ENCODE results near the gene COL26A1. TPM values are rescaled to one million over a fixed set of nuclear protein-coding genes. Genes with fewer than 3 reads are reported as not detected.
A peak's percentile ranks its signal among the peaks of the same experiment; 100 is the strongest.
"Not testable (repeated sequence)": the region's sequence is repeated elsewhere in the genome, so short reads cannot be mapped to it uniquely, and the experiment has no call there.

Gene COL26A1
- total RNA-seq, 2 donors from 2014 or later = 3.8 to 10.3 TPM

DNA sequence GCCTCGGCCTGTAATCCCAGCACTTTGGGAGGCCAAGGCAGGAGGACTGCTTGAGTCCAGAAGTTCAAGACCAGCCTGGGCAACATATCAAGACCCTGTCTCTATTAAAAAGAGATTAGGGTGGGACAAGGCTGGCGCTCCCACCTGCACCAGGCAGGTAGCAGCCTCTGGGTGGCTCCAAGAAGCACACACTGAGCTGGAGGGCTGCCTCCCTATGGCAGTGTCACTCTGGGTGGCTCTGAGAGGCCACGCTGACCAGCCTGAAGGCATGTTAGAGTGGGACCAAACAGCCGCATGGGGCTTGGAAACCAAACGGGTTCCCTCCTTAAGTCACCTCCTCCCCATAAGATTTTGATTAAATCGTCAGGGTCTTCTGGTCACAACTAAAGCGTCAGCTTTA lies 19.8 kb upstream of the COL26A1 start:
- Histone ChIP-seq H3K36me3 (no peaks in the 10 kb centered on the region), H3K9me3 (no peaks in the 10 kb centered on the region), H3K27me3 (replicated peaks; ENCODE audit: insufficient read depth) (no peaks in the 10 kb centered on the region), H3K27ac (no peak overlapping the region), H3K4me1 (replicated peaks) (no peaks in the 10 kb centered on the region), H3K4me3 (no peak overlapping the region)
- DNase-seq (ENCODE audit: low spot score) = no peak
- TF ChIP-seq POLR2AphosphoS5 (IDR thresholded peaks at IDR 0.05) (no peak), POLR2A (IDR thresholded peaks at IDR 0.05) (no peak), CTCF (IDR thresholded peaks at IDR 0.05) (no peak)
- 78% methylated on average over 7 of the region's 7 CpGs for WGBS
- intact Hi-C loops (cut with DNase I) = no loop called here

DNA sequence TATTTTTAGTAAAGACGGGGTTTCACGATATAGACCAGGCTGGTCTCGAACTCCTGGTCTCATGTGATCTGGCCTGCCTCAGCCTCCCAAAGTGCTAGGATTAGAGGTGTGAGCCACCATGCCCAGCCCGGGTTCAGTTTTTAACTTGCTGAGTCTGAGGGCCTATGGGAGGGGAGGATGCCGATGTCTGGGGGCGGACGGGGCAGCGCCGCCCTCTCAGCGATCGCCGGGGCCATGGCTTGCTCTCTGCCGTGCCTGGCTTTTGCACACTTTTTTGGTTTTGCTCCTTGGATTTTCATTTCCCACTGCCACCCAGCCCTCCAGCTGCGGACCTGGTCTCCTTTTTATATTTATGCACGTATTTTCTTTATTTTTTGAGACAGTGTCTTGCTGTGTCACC lies 15.2 kb upstream of the COL26A1 start:
- no peak overlapping the region for H3K4me3 ChIP-seq
- DNase-seq (ENCODE audit: low spot score) = no peak
- H3K9me3 ChIP-seq = no peaks in the 10 kb centered on the region
- no peaks in the 10 kb centered on the region for H3K27me3 ChIP-seq (replicated peaks; ENCODE audit: insufficient read depth)
- H3K27ac ChIP-seq = no peak overlapping the region
- H3K36me3 ChIP-seq = no peaks in the 10 kb centered on the region
- no peaks in the 10 kb centered on the region for H3K4me1 ChIP-seq (replicated peaks)
- intact Hi-C loops (cut with DNase I) = no loop called here
- 91% methylated on average over 15 of the region's 15 CpGs for WGBS
- TF ChIP-seq POLR2A (IDR thresholded peaks at IDR 0.05) = no peak
- no peak for TF ChIP-seq POLR2AphosphoS5 (IDR thresholded peaks at IDR 0.05)
- TF ChIP-seq CTCF (IDR thresholded peaks at IDR 0.05) = no peak

GRCh38 chr7:101348456-101349067 lies 14.1 kb upstream of the COL26A1 start:
- intact Hi-C loops (cut with DNase I); H3K9me3 ChIP-seq; DNase-seq (ENCODE audit: low spot score); H3K27me3 ChIP-seq (replicated peaks; ENCODE audit: insufficient read depth); H3K4me3 ChIP-seq; H3K27ac ChIP-seq; H3K36me3 ChIP-seq; H3K4me1 ChIP-seq (replicated peaks): not testable (repeated sequence)
- 91% methylated on average over 31 of the region's 32 CpGs for WGBS

DNA sequence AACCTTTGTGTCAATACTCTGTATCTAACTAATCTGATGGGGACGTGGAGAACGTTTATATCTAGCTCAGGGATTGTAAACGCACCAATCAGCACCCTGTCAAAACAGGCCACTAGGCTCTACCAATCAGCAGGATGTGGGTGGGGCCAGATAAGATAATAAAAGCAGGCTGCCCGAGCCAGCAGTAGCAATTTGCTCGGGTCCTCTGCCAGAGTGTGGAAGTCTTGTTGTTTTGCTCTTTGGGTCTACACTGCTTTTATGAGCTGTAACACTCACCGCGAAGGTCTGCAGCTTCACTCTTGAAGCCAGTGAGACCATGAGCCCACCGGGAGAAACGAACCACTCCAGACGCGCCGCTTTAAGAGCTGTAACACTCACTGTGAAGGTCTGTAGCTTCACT lies 13.4 kb upstream of the COL26A1 start:
- H3K36me3 ChIP-seq; H3K9me3 ChIP-seq; H3K27me3 ChIP-seq (replicated peaks; ENCODE audit: insufficient read depth); intact Hi-C loops (cut with DNase I); H3K4me1 ChIP-seq (replicated peaks); DNase-seq (ENCODE audit: low spot score); H3K4me3 ChIP-seq; H3K27ac ChIP-seq: not testable (repeated sequence)
- WGBS = 76% methylated on average over 12 of the region's 12 CpGs

DNA sequence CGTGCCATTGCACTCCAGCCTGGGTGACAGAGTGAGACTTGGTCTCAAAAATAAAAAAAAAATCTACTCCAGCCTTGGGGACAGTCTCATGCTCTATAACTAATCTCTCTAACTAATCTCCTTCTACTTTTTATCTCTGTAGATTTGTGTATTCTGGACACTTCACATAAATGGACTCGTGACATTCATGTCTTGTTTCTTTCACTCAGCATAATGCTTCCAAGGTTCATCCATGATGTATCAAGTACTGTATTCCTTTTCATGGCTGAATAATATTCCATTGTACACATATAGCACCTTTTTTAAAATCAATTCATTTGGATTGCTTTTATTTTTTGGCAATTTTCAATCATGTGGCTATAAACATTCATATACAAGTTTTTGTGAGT lies 9.8 kb upstream of the COL26A1 start:
- H3K4me3 ChIP-seq = no peak overlapping the region
- TF ChIP-seq POLR2A (IDR thresholded peaks at IDR 0.05) (no peak), POLR2AphosphoS5 (IDR thresholded peaks at IDR 0.05) (no peak), CTCF (IDR thresholded peaks at IDR 0.05) (no peak)
- 81% methylated on average over 2 of the region's 2 CpGs for WGBS
- DNase-seq (ENCODE audit: low spot score) = no peak
- no peaks in the 10 kb centered on the region for H3K27me3 ChIP-seq (replicated peaks; ENCODE audit: insufficient read depth)
- H3K27ac ChIP-seq = peak overlapping the region; percentile 45 to 72
- H3K9me3 ChIP-seq = no peaks in the 10 kb centered on the region
- no peaks in the 10 kb centered on the region for H3K4me1 ChIP-seq (replicated peaks)
- intact Hi-C loops (cut with DNase I) = no loop called here
- H3K36me3 ChIP-seq = no peaks in the 10 kb centered on the region

DNA sequence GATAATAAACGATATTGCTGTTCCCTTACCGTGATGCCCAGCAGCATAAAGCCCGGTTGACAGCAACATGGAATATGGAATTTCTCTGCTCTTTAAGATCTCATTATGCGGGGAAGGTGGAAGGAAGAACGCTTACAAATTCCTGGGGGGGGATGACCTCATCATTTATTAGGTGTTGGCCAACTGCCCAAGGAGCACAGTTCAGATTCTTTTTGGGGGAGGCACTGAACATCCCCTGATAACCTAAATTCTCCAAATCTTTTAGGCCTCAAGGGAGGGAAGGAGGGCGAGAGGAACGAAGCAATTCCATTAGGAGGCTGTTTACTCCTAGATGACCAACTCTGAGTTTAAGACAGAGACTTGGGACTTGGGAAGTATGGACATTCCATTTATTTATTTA lies 5.2 kb upstream of the COL26A1 start:
- Histone ChIP-seq H3K9me3 (no peaks in the 10 kb centered on the region), H3K27ac (no peak overlapping the region), H3K4me3 (no peak overlapping the region), H3K4me1 (replicated peaks) (no peaks in the 10 kb centered on the region), H3K36me3 (no peaks in the 10 kb centered on the region), H3K27me3 (replicated peaks; ENCODE audit: insufficient read depth) (no peaks in the 10 kb centered on the region)
- no peak for DNase-seq (ENCODE audit: low spot score)
- 78% methylated on average over 7 of the region's 7 CpGs for WGBS
- intact Hi-C loops (cut with DNase I) = no loop called here
- no peak for TF ChIP-seq CTCF (IDR thresholded peaks at IDR 0.05)
- no peak for TF ChIP-seq POLR2AphosphoS5 (IDR thresholded peaks at IDR 0.05)
- TF ChIP-seq POLR2A (IDR thresholded peaks at IDR 0.05) = no peak
